ENCODE measurements around the gene FOXL2NB. TPM values are rescaled to one million over a fixed set of nuclear protein-coding genes. Genes with fewer than 3 reads are reported as not detected.

The FOXL2NB gene
- total RNA-seq, 1 experiment from 2014 or later: 0.31 TPM

DNA sequence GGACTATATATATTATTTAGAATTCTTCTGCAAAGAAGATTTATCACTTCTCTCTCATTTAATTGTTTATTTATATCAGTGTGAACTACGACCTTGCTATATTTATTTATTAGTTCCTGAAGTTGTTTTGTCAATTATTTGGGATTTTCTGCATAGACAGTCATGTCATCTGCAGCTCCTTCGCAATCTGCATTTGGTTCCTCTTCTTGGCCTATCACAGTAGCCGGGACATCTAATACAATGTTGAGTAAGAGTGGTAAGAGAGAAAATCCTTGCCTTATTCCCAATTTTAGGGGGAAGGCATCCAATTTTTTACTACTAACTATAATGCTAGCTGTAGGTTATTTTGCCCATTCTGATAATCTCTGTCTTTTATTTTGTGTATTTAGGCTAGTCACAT lies 39.5 kb upstream of the FOXL2NB start:
- Histone ChIP-seq H3K56ac (ENCODE audit: insufficient read length, low read depth, low read length) (no peak overlapping the region), H3T11ph (ENCODE audit: low read length) (no peak overlapping the region), H4K91ac (ENCODE audit: insufficient read length, low read depth, low read length) (no peak overlapping the region), H3K9ac (ENCODE audit: extremely low read depth, insufficient read length, low read length) (no peak overlapping the region), H4K5ac (ENCODE audit: insufficient read length, low read depth, low read length) (no peak overlapping the region), H2AK5ac (ENCODE audit: insufficient read length, low read length) (no peak overlapping the region), H2AFZ (ENCODE audit: low read length) (no peak overlapping the region), H3K23ac (ENCODE audit: insufficient read length, low read depth, low read length) (no peak overlapping the region), H4K20me1 (ENCODE audit: control insufficient read depth, insufficient read depth, insufficient read length) (no peaks in the 10 kb centered on the region), H2BK12ac (ENCODE audit: insufficient read length, low read depth, low read length) (no peak overlapping the region), H3K9me3 (ENCODE audit: control insufficient read depth, low read depth, low read length) (no peaks in the 10 kb centered on the region), H3K27me3 (ENCODE audit: insufficient read depth, low read length) (no peaks in the 10 kb centered on the region), H3K4me1 (ENCODE audit: insufficient read depth, low read length) (no peaks in the 10 kb centered on the region), H3K79me2 (ENCODE audit: insufficient read depth, low read length) (no peaks in the 10 kb centered on the region), H4K8ac (replicated peaks; ENCODE audit: insufficient read length, low read depth, low read length) (no peak overlapping the region), H3K4me2 (ENCODE audit: insufficient read depth, insufficient read length, low read length) (no peak overlapping the region), H3K23me2 (ENCODE audit: insufficient read length, low read depth, low read length, poor library complexity, severe bottlenecking) (no peaks in the 10 kb centered on the region), H3K27ac (ENCODE audit: insufficient read length, low read depth, low read length) (no peak overlapping the region), H3K18ac (ENCODE audit: insufficient read length, low read depth, low read length) (no peak overlapping the region), H2BK120ac (ENCODE audit: low read depth, low read length, poor library complexity, severe bottlenecking) (no peak overlapping the region), H3K14ac (ENCODE audit: insufficient read depth, low read length) (no peak overlapping the region), H2BK15ac (ENCODE audit: low read depth, low read length) (no peak overlapping the region), H3K79me1 (ENCODE audit: insufficient read depth, low read depth, low read length, poor library complexity, severe bottlenecking) (no peaks in the 10 kb centered on the region), H2BK5ac (ENCODE audit: insufficient read length, low read length) (no peak overlapping the region), H2BK20ac (ENCODE audit: low read depth, low read length, poor library complexity, severe bottlenecking) (no peak overlapping the region), H3K4ac (ENCODE audit: low read depth, low read length) (no peak overlapping the region)
- Mint-ChIP-seq H3K4me1 (no peaks in the 10 kb centered on the region), H3K27ac (no peak overlapping the region), H3K36me3 (ENCODE audit: insufficient read depth in 1 of 3, low read depth in 3 of 3) (no peaks in the 10 kb centered on the region), H3K27me3 (ENCODE audit: low read depth) (peaks cover 11% of the 10 kb centered on the region), H3K4me3 (no peak overlapping the region), H3K9me3 (0 out of 5 replicates have a peak, but pooled peaks cover 0 to 3% of the 10 kb centered on the region in 2 experiments)
- DNase-seq: no peak
- no CpG with 5 or more reads among the region's 3 CpGs for WGBS (ENCODE audit: extremely low coverage, insufficient read length, low lambda C conversion rate)
- TF ChIP-seq, protein P1, sequence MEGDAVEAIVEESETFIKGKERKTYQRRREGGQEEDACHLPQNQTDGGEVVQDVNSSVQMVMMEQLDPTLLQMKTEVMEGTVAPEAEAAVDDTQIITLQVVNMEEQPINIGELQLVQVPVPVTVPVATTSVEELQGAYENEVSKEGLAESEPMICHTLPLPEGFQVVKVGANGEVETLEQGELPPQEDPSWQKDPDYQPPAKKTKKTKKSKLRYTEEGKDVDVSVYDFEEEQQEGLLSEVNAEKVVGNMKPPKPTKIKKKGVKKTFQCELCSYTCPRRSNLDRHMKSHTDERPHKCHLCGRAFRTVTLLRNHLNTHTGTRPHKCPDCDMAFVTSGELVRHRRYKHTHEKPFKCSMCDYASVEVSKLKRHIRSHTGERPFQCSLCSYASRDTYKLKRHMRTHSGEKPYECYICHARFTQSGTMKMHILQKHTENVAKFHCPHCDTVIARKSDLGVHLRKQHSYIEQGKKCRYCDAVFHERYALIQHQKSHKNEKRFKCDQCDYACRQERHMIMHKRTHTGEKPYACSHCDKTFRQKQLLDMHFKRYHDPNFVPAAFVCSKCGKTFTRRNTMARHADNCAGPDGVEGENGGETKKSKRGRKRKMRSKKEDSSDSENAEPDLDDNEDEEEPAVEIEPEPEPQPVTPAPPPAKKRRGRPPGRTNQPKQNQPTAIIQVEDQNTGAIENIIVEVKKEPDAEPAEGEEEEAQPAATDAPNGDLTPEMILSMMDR (conservative IDR thresholded peaks at IDR 0.05): no peak
